NB4 (cell line): Measurements from ENCODE around the gene DLG2.

ENCODE experiments used
- CTCF ChIP-seq: IDR thresholded peaks from one replicate; pipeline ENCODE4 v1.5.1; 2012; ENCODE audit warnings: low read depth, low read length
- MAX ChIP-seq: IDR thresholded peaks from 2 replicates; pipeline ENCODE4 v1.6.1; 2011; ENCODE audit warnings: low read depth, low read length
- POLR2A ChIP-seq: IDR thresholded peaks from 2 replicates; pipeline ENCODE4 v1.6.1; 2011; ENCODE audit warnings: mild to moderate bottlenecking; ENCODE audit not compliant: insufficient read length; ENCODE audit errors: extremely low read depth

- TF ChIP-seq MAX (no peak), CTCF (peak; percentile 67), POLR2A (no peak)
Observed at GRCh38 chr11:83836883-83837654, 1790.1 kb downstream of the DLG2 start.
